NCI-H2171 treated with DMSO at 0.1 percent for 48 hours (cell line): ENCODE data around the gene UNC5B.

Experiments used
- DNase-seq: peaks from one replicate; lab custom pipeline; 2025; lab: John Stamatoyannopoulos, UW

UNC5B gene

DNA sequence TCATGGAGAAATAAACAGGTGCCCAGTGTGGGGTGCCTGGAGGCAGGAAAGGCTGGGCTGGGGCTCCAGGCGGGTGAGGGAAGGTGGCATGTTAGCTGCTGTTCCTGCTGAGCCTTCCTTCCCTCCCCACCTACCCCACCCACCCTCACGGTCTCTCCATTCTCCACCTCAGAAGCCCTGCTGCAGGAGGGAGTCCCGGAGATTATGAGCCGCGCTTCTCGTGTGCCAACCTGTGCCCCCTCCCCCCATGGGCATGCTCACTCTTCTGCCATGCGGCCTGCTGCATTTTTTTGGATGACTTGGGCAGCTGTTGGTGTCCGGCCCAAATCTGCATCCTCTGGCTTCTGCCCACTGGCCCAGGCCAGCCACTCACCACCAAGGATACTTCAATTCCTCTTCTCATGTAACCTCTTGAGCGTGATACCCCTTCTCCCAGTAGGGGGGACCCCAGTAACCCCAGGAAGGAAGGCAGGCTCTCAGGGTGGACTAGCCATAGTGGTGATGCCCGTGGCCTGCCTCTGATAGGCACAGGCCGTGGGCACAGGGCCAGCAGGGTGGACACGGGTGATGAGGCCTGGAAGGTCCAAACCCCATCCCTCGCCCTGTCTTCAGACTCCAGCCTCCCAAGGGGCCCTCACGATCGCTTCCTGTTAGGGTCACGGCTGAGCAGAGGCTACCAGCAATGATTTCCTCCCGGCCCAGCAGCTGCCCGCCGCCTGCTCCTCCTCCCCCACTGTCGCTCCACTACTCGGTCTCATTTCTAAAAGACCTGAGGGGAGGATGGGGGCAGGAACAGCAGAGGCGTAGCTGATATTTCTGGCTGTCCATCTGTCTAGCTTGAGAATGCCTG lies 27.8 kb downstream of the UNC5B start:
- no peak for DNase-seq

DNA sequence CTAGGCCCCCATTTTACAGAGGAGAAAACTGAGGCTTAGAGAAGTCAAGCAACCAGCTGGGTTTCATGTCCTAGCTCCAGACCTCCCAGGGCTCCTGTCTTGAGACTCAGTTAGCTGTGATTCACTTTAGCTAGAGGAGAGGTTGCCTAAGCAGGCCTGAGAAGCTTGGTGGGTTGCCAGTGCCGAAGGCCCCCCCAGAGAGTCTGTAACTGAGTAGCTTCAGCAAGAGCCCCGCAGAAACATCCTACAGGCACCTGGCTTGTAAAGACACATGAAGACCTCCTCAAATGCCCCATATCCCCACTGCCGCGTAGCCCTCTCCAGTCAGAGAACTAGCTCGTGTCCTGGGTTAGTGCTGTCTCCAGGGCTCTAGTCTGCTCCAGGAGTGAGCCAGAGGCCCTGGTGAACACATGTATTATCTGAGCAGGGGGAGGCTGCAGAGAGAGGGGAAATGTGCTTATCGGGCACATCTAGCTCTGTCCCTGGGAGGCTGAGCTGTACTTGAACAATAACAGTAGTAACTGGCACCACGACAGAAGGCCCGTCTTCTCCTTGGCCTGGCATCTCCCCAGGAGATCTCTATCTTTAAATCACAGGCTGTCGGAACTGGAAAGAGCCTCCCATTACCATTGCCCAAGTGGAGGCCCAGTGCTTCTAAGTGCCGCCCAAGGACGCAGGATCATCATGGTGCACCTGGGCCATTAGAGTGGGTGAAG lies 28.9 kb downstream of the UNC5B start:
- peak; percentile 49 for DNase-seq

DNA sequence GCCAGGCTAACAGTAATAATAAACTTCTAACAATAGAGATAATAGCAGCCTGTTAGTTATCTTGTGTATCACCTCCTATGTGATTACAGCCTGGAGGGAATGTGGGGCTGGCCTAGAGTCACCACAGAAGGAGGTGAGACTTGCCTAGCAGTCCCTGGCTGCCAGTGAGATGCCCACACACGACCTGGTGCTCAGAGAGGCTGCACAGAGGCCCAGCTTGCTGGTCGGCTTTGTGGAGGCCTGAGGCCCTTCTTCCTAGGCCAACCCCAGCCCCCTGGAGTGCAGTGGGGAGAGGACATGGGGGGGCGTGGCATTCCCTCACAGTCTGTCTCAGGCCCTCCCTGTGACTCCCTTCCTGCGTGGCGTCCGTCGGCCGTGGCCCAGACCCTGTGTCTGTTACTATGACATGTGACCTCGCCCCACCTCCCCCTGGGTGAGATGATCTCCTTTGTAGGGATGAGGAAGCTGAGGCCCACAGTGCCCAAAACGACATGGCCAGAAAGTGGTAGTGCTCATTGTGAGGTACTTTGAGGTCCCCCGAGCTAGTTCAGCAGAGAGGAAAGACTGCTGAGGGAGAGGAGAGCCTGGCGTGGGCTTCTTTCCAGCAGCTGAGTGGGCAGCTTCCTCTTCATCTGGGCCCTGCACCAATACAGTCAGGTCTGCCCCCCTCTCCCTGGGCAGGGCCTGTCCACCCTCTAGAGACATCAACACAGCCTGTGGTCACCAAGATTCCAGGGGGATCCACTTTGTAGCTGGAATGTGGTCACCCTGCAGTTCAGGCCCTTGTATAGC lies 29.7 kb downstream of the UNC5B start:
- DNase-seq = no peak

DNA sequence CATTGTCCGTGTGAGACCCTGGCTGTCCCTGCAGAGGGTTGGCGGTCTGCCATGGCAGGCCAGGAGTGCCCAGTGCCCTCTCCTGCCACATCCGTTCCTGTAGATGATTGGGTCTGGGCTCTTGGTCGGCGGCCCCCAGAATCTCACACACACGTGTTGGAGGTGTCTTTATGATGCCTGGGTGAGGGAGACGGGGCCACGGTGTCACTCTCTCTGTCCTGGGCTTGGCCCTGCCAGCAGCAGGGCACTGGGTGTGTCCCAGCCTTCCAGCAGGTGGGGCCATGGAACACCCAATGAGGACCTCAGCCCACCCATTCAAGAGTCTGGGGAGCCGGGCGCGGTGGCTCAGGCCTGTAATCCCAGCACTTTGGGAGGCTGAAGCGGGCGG lies 30.2 kb downstream of the UNC5B start:
- no peak for DNase-seq

DNA sequence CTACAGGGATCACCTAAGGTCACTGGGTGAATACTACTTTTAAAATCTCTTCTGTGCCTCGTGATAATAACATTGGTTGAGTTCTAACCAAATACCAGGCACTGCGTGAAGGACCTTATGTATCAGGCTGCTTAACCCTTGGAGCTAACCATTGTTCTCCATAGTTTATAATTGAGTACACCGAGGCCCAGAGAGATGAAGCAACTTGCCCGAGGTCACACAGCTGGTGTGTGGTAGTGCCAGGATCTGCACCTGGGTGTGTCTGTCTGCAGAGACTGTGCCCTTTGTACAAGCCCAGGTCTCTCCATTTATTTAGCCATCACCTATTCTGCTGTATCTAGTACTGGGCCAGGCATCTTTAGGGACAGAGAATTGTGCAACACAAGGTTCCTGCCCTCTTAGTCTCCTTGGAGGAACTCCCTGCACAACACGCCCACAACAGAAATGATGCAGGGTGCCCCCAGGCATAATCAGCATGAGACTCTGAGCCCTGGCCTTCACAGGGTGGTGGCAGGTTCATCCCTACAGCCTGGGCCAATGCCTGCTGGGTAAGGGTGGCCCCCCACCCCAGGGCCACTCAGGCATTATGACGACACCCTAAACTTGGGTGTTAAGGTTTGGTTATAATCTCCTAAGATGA lies 31.5 kb downstream of the UNC5B start:
- no peak for DNase-seq

DNA sequence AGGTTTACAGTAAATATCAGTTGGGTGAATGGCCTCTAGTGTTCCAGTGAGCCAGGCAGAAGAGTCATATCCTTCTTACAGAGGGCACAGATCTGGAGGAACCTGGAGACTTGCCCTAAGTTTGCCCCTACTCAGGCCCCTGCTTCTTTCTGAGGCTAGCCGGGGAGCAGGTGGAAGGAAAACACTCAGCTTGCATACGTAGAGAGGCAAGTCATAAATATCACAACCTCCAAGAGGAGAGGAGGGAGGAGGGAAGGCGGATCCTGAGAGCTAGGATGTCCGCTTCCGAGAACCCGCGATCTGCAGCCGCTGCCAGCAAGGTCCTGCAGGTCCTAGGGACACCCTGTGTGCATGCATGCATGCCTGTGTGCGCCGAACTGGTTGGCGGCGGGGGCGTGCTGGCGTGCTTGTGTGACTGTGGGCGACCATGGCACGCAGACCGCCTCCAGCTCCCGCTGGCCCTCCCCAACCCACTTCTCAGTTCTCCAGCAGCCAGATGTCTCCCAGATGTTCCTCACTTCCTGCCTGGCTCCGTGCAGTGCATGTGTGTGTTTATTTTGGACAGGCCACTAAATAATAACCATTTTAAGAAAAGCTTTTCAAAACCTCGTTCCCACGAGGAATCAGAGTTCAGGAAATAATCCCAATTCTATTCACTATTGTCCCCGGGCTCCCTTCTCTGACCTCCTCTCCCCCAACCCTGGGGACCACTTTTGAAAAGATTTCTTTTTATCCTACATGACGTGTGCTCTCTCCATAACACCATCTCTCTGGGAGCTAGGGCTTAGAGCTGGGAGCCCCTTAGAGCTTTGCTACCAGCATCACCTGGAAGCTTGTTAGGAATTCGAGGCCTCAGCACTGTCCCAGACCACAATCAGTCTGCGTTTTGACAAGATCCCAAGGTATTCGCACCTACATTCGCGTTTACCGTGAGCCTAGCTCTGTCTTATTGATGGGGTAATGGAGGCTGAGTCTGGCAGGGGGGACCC lies 32.4 kb downstream of the UNC5B start:
- DNase-seq = no peak

DNA sequence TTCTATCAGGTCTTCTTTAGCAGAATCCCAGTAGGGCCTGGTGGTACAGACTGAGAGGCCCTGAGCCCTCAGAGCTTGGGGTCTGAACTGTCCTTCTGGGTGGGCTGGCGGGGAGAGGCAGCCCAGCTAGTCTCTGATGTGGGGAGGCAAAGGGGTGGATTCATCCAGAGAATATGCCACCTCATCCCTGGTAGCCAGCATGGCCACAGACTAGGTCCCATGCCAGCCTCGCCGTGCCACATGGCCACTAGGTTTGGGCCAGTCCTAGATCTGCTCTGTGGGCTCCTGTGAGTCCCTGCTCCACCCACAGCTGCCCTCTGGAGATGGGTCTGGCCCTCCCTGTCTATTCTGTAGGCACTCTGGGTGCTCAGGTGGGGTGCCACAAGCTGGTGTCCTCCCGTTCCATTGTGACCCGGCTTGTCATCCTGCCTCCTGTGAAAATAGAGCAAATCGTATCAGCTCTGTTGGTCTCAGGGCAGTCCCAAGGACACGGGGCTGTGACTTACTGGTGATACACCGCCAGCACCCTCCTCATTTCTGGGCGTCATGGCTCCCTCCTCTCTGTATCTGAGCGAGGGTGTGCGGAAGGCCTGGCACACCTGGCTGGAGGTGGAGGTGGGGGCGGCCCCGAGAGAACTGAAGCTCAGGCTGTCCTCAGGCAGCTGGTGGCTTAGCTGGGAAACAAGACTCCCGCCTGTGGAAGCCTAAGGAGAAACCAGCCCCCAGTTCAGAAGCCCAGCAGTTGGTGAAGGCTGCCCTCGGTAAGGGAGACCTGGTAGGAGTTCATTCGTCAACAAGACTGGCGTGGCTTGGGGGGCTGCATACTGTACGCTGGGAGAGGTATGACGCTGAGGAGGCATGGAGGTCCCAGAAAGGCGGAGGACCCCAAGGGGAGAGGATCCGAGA lies 33.3 kb downstream of the UNC5B start:
- DNase-seq = no peak

DNA sequence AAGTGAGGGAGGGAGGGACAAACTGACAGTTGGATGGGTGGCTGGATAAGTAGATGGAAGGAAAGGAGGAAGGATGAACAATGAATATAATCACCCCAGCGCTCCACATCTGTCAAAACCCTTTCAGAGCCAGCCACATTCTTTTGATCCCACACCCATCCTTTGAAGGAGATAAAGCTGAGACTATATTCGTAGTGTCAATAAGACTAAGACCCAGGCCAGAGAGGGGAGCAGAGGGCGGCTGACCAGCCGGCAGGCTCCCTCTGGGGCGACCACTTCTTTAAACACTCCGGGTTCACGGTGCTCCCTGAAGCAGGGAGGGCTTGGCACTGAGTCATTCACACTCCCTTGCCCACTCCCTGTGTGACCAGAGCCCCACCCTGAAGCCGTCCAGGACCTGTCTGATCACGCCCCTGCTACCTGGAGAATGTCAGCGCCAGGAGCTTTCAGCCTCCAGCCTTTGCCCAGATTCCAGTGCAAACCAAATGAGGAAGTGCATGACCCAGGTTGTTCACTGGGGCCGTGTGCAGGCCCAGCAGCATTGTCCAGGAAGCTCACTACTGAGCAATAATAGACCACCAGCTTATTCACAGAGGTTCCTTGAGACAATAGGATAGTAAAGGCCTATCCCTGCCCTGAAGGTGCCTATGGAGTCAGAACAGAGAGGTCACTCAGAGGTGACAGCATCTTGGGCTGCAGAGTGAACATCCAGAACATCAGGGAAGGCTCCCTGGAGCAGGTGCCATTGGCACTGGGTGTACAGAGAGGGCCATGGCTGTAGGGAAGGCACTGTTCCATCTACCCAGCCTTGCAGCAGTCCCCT lies 34.4 kb downstream of the UNC5B start:
- DNase-seq = no peak

DNA sequence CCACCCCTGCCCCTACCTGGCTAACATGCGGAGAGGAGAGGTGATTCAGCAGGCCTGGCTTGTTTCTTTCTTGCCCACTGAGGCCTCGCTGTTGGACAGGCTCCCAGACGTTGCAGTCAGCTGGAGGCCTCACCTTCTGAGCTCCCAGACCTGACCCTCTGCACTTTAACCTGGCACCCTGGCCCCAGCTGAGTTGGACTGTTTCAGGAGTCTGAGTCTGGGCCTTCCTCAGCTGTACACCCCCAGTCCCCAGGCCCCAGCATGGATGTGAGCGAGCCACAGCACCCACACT lies 35.0 kb downstream of the UNC5B start:
- no peak for DNase-seq

DNA sequence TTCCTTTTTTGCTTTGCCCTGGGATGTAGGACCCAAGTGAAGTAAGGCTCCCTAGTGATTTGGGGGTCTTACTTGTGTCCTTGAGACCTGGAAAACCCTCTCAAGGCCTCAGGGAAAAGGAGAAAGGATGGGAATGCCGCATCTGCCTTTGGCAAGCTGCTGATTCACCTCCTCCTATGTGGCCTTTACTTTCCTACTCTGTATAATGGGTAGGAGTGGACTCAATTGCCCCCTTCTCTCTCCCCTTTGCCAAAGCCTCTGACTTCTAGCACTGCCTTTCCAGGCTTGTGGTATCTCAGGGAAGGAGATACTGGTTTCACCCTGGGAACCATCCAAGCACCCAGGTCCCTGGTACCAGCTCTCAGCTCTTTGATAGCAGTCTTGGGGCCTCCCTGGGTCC lies 35.4 kb downstream of the UNC5B start:
- DNase-seq = no peak

DNA sequence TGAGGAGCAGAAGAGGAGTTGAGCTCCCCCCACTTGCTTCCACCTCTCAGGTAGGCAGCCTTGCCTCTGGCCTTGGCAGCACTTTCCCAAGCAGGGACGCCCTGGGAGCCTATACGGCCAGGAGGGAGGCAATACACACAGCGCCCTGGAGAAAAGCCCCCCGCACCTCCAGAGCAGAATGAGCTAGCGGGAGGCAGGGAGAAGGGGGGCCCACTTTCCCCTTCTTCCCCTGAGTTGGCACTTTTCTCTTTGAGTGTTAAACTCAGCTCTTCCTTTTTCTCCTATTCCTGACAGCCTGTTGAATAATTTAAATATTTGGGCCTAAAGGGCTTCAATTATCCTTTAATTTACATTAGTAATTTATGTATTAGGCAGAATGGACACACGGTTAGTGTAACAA lies 35.8 kb downstream of the UNC5B start:
- no peak for DNase-seq

DNA sequence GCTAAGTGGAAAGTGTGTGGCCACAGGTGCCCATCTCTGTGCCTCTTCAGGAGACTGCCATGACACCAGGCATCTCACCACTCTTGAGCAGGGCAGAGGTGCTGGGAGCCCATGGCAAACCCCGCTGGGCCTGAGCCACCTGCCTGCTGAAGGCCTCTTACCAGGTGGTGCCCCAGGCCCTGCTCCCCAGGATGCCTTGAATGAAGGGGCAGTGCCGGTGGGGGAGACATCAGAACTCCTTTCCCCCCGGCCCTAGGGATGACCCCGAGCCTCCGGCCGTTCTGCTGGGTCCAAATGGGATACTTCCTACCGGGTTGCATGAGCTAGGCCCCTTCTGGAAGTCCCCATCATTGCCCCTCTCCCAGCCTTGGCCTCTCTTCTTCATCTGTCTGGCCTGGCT lies 37.6 kb downstream of the UNC5B start:
- no peak for DNase-seq

DNA sequence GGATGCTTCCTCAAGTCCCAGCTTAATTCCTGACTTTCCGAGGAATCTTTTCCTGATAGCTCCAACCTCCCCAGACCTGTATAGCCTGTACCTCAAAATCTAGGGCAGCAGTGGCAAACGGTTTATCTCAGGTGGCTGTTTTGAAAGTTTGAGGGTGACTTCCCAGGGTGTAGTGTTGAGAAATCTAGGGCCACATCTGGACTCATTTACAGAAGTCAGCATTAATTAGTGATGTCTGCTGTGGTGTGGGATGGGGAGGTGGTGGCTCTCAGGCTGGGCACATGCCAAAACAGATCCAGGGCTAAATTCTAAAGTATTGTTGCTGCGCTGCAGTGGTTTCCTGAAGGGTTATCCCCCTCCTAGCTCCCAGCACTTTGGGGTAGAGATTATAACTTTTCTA lies 38.0 kb downstream of the UNC5B start:
- no peak for DNase-seq

DNA sequence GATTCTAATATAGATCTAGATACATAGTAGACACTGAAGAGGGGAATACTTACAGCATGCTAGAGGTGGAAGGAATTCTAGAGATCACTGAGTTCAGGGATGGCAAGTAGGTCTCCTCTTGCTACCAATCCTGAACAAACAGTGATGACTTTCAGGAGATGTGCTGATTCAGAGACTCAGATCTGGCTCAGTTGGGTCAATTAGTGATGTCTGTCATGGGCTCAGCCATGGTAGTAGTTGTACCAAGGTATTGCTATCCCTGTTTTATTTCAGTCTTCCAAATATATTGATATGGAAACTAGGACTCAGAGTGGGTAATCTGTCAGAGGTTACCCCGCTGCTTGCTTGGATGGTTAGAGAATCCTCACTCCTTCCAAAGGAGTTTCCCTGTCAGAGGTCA lies 38.5 kb downstream of the UNC5B start:
- no peak for DNase-seq

DNA sequence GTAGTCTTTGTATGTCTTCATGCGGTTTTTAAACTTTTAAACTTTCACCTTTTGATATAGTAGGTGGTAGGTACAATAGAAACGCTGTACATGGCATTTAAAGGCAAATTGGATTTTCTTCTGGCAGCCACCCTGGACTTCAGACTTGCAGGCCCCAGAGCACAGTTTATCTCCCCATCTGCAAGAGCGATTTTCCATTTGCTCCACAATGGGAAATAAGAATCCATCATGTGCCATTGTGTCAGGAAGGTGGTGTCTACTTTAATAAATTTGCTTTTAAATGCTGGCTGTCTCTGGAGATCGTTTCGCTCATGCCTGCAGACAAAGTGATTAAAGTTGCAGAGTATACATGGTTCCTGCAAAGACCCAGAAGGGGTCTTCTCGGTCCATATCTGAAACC lies 38.9 kb downstream of the UNC5B start:
- no peak for DNase-seq

DNA sequence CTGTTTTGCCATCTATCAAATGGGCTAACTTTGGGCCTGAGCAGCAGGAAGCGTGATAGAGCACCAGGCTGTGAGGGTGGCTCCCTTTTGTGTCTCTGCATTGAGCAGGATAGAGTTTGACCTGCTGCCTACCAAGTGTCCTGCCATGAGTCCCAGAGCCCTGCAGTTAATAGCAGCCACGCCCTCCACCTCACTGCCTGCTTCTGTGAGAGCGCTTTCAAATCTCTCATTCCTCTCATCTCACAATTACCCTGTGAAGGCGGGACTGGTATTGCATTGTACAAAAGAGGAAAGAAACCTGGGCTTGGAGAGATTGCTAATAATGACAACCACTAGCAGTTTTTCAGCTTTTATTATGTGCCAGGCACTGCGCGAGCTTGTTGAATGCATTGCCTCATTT lies 39.9 kb downstream of the UNC5B start:
- no peak for DNase-seq

DNA sequence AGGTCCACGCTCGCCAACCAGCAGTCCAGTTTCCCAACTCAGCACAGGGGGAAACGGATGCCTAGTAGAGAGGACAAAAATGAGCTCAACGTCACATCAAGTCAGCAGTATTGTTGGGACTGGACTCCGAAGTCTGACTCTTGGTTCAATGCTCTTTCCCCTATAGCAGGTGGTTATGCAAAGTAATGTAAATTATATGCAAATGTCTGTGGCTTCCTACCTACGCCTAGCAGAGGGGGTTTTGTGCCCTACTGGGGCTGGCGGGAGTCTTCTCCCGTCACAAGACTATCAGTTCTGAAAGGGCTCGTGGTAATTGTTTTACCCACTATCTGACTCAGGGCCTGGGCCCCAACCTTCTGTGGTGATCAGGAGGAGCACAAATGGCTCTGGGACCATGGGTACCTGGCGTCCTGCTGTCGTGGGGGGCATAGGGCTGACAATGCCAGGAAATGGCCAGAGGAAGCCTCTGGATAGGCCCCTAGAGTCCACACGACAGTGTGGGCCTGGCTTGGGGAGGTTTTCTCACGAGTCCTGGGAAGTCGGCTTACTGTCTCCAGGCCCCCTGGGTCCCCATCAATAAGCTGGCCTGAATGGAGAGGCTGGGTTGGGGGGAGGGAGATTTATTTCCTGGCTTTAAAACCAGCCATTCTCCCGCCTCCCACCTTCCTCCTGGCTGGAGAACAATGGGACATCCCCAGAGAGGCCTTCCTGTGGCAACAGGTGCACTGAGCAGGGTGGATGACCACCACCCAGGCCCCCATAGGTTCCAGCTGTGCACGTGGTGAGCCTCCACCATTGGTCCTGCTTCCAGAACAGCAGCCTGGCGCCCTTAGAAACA lies 41.8 kb downstream of the UNC5B start:
- no peak for DNase-seq

DNA sequence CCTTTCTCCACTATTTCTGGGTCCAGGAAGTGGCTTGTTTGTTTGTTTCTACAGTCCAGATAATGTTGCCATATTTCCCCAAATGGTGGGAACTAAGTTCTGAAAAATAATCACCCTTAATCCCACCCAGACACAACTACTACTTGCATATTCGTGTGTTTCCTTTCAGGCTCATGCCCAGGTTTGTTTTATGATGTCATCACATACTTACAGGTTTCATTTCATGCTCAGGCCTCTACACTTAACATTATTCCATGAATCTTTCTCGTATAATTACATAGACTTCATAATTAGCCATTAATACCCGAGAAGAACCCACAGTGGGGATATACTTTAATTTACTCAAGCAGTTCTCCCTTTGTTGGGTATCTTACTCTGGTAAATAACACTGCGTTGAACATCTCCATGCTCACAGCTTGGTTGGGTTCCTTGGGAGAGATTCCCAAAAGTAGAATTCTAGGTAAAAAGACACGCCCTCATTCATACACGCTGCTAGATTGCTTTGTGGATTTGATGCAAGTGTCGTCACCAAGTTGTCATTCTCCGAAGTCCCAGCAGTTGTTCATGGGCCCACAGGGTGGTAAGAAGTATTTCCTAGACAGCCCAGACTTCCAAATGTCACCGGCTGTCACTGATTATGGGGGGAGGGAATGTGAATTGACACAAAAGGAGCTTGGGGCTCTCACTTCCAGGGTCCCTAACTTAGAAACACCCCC lies 42.6 kb downstream of the UNC5B start:
- DNase-seq = no peak
